ENCODE results near the gene TPPP2. TPM values are rescaled to one million over a fixed set of nuclear protein-coding genes. Genes with fewer than 3 reads are reported as not detected.

TPPP2 gene
- total RNA-seq, 1 donor from 2014 or later, result 0.84 TPM

DNA sequence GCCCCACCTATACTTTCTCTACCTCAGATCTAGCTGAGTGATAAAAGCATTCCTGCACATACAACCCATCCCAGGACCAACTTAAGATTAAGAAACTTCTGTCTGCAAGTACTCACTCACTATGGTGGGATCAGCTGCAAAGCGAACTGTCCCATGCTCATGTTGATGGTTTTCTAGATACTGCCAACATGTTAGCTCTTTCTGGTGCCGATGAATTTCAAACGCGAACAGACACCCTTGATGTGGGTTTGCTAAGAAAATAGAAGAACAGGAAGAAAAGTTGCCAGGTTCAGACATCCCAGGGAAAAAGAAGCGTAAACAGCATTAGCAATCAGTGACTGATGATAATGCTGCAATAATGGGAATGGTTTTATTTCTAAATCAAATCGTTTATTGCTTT, 32.5 kb upstream of the TPPP2 start:
- TF ChIP-seq, protein P1, sequence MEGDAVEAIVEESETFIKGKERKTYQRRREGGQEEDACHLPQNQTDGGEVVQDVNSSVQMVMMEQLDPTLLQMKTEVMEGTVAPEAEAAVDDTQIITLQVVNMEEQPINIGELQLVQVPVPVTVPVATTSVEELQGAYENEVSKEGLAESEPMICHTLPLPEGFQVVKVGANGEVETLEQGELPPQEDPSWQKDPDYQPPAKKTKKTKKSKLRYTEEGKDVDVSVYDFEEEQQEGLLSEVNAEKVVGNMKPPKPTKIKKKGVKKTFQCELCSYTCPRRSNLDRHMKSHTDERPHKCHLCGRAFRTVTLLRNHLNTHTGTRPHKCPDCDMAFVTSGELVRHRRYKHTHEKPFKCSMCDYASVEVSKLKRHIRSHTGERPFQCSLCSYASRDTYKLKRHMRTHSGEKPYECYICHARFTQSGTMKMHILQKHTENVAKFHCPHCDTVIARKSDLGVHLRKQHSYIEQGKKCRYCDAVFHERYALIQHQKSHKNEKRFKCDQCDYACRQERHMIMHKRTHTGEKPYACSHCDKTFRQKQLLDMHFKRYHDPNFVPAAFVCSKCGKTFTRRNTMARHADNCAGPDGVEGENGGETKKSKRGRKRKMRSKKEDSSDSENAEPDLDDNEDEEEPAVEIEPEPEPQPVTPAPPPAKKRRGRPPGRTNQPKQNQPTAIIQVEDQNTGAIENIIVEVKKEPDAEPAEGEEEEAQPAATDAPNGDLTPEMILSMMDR (IDR thresholded peaks at IDR 0.05; ENCODE audit: unreplicated experiment), result no peak
- DNase-seq (ENCODE audit: low spot score, unreplicated experiment), result no peak
- Mint-ChIP-seq H3K4me1 (ENCODE audit: low read depth) (peaks cover 20% of the 10 kb centered on the region), H3K9me3 (ENCODE audit: low read depth) (no peaks in the 10 kb centered on the region), H3K27me3 (peaks cover 3% of the 10 kb centered on the region), H3K36me3 (ENCODE audit: insufficient read depth) (peaks cover 16% of the 10 kb centered on the region), H3K27ac (peak overlapping the region; percentile 87), H3K4me3 (ENCODE audit: low read depth) (peak overlapping the region; percentile 35)

DNA sequence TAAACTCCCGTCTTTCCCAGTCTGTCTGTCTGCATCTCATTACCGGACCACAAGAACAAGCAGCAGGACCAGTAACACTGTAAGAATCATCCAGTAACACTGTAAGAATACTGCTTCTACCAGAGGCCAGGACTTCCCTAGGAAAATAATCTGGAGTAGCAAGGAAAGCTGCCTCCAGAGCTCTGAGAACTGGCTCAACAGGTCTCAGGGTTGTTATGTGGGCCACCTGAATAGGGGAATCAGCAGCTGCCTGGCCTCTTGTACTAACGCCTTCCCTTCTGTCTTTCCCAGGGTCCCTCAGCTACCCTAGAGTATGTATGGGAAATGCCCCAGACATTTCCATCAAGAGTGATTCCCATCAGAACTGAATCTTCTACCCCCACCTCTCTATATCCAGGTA, 31.9 kb upstream of the TPPP2 start:
- no peak for DNase-seq (ENCODE audit: low spot score, unreplicated experiment)
- peak overlapping the region; percentile 4 for H3K4me3 Mint-ChIP-seq (ENCODE audit: low read depth)
- peaks cover 14% of the 10 kb centered on the region for H3K36me3 Mint-ChIP-seq (ENCODE audit: insufficient read depth)
- peaks cover 25% of the 10 kb centered on the region for H3K4me1 Mint-ChIP-seq (ENCODE audit: low read depth)
- peak overlapping the region; percentile 87 for H3K27ac Mint-ChIP-seq
- H3K9me3 Mint-ChIP-seq (ENCODE audit: low read depth), result no peaks in the 10 kb centered on the region
- H3K27me3 Mint-ChIP-seq, result peaks cover 3% of the 10 kb centered on the region
- TF ChIP-seq, protein P1 (IDR thresholded peaks at IDR 0.05; ENCODE audit: unreplicated experiment), result no peak

DNA sequence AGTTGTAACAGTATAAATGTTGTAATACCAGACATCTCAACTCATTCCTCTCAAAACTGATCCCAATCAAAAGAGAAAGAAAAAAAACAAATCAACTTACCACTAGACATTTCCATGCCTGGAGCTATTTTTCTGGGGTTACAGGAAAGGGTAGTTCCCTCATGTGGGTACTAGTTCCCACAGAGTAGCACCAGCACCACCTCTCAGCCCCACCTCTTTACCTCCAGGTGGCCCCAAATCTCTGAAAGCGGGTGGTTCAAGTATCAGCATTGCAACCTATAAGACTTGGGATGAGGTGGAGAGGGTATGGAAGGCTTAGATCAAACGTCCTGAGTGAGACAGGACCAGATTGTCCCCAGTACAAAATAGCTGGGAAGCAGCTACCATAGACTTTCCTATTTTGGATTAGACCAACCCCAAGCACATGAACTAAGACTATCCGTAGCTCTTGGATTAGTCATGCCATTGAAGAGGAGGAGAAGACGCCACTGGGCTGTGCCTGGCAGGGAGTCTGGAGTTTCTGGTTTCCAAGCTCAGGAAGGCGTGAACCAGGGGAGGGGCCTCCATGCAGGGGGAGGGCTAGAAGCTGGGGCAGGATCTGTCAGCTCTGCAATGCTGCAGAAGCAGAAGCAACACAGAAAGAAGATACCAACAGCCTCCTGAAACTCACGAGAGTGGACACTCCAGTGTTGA, 31.2 kb upstream of the TPPP2 start, which contains the start of gene SLC39A2:
SLC39A2 (plus strand) TSS at position 620 of the 693 bp plus-strand sequence. CDS start 154 bp downstream, outside the sequence.
- H3K27ac Mint-ChIP-seq, result peak within 1 kb of the TSS; percentile 87
- peaks cover 26% of the 10 kb centered on the region for H3K4me1 Mint-ChIP-seq (ENCODE audit: low read depth)
- no peak for DNase-seq (ENCODE audit: low spot score, unreplicated experiment)
- H3K4me3 Mint-ChIP-seq (ENCODE audit: low read depth), result peak within 1 kb of the TSS; percentile 4
- TF ChIP-seq, protein P1 (IDR thresholded peaks at IDR 0.05; ENCODE audit: unreplicated experiment), result no peak
- peaks cover 3% of the 10 kb centered on the region for H3K27me3 Mint-ChIP-seq
- H3K9me3 Mint-ChIP-seq (ENCODE audit: low read depth), result no peaks in the 10 kb centered on the region
- peaks cover 12% of the 10 kb centered on the region for H3K36me3 Mint-ChIP-seq (ENCODE audit: insufficient read depth)

DNA sequence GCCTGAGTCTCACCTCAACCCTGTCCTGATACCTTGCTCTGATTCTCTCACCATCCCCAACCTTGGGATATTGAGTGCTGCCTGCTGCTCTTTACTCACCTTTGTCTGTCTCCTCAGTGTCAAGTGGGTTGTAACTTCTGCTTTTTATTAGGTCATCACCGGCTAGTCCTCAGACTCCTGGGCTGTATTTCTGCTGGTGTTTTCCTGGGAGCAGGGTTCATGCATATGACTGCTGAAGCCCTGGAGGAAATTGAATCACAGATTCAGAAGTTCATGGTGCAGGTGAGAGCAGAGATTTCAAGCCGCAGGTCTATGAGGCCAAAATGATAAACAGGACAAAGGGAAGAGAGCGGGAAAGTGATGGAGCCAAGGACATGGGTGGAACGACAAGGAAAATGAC, 30.4 kb upstream of the TPPP2 start:
- TF ChIP-seq, protein P1 (IDR thresholded peaks at IDR 0.05; ENCODE audit: unreplicated experiment), result no peak
- H3K36me3 Mint-ChIP-seq (ENCODE audit: insufficient read depth), result peaks cover 11% of the 10 kb centered on the region
- peaks cover 3% of the 10 kb centered on the region for H3K27me3 Mint-ChIP-seq
- H3K4me3 Mint-ChIP-seq (ENCODE audit: low read depth), result no peak overlapping the region
- peaks cover 30% of the 10 kb centered on the region for H3K4me1 Mint-ChIP-seq (ENCODE audit: low read depth)
- no peak overlapping the region for H3K27ac Mint-ChIP-seq
- DNase-seq (ENCODE audit: low spot score, unreplicated experiment), result no peak
- no peaks in the 10 kb centered on the region for H3K9me3 Mint-ChIP-seq (ENCODE audit: low read depth)

DNA sequence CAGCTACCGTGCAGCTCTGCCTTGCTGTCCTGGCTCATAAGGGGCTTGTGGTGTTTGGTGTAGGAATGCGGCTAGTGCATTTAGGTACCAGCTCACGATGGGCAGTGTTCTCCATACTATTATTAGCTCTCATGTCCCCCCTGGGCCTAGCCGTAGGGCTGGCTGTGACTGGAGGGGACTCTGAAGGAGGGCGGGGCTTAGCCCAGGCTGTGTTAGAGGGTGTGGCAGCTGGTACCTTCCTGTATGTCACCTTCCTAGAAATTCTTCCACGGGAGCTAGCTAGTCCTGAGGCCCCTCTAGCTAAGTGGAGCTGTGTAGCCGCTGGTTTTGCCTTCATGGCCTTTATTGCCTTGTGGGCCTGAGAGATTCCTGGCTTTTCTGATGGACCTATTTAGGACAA, 28.8 kb upstream of the TPPP2 start:
- Mint-ChIP-seq H3K4me3 (ENCODE audit: low read depth) (no peak overlapping the region), H3K27me3 (peaks cover 3% of the 10 kb centered on the region), H3K9me3 (ENCODE audit: low read depth) (no peaks in the 10 kb centered on the region), H3K27ac (no peak overlapping the region), H3K36me3 (ENCODE audit: insufficient read depth) (peaks cover 3% of the 10 kb centered on the region), H3K4me1 (ENCODE audit: low read depth) (peaks cover 29% of the 10 kb centered on the region)
- TF ChIP-seq, protein P1 (IDR thresholded peaks at IDR 0.05; ENCODE audit: unreplicated experiment), result no peak
- no peak for DNase-seq (ENCODE audit: low spot score, unreplicated experiment)

Data from progenitor cell of endocrine pancreas (in vitro differentiated cells).